ENCODE measurements around the gene TXNDC11.

TXNDC11 gene

GRCh38 chr16:11747949-11748403 lies 5.3 kb upstream of the TXNDC11 start:
- no peak for DNase-seq
- TF ChIP-seq, protein P1, sequence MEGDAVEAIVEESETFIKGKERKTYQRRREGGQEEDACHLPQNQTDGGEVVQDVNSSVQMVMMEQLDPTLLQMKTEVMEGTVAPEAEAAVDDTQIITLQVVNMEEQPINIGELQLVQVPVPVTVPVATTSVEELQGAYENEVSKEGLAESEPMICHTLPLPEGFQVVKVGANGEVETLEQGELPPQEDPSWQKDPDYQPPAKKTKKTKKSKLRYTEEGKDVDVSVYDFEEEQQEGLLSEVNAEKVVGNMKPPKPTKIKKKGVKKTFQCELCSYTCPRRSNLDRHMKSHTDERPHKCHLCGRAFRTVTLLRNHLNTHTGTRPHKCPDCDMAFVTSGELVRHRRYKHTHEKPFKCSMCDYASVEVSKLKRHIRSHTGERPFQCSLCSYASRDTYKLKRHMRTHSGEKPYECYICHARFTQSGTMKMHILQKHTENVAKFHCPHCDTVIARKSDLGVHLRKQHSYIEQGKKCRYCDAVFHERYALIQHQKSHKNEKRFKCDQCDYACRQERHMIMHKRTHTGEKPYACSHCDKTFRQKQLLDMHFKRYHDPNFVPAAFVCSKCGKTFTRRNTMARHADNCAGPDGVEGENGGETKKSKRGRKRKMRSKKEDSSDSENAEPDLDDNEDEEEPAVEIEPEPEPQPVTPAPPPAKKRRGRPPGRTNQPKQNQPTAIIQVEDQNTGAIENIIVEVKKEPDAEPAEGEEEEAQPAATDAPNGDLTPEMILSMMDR (IDR thresholded peaks at IDR 0.05; ENCODE audit: low read depth, low read length, missing control alignments) = no peak
- H3K4me3 ChIP-seq (ENCODE audit: low read depth, low read length) = no peak overlapping the region
- peaks cover 33% of the 10 kb centered on the region for H3K36me3 ChIP-seq (replicated peaks)
- in situ Hi-C loops (cut with HindIII; ENCODE audit: low pct_ligation_motif_present, low sequenced_read_pairs) = no loop called here
- H3K27me3 ChIP-seq (replicated peaks) = no peaks in the 10 kb centered on the region
- no peak overlapping the region for H3K27ac ChIP-seq

- H3K27me3 ChIP-seq (replicated peaks) = no peaks in the 10 kb centered on the region
- peaks cover 5% of the 10 kb centered on the region for H3K36me3 ChIP-seq (replicated peaks)
- no peak overlapping the region for H3K27ac ChIP-seq
- TF ChIP-seq, protein P1 (IDR thresholded peaks at IDR 0.05; ENCODE audit: low read depth, low read length, missing control alignments) = no peak
- in situ Hi-C loops (cut with HindIII; ENCODE audit: low pct_ligation_motif_present, low sequenced_read_pairs) = no loop called here
- H3K4me3 ChIP-seq (ENCODE audit: low read depth, low read length) = no peak overlapping the region
- DNase-seq = no peak
Observed at GRCh38 chr16:11744075-11744470, 1.4 kb upstream of the TXNDC11 start.

GRCh38 chr16:11743308-11744074 lies 834 bp upstream of the TXNDC11 start:
- Histone ChIP-seq H3K36me3 (replicated peaks) (no peaks in the 10 kb centered on the region), H3K4me3 (ENCODE audit: low read depth, low read length) (peak overlapping the region; percentile 72), H3K27ac (peak overlapping the region; percentile 86), H3K27me3 (replicated peaks) (no peaks in the 10 kb centered on the region)
- in situ Hi-C loops (cut with HindIII; ENCODE audit: low pct_ligation_motif_present, low sequenced_read_pairs) = no loop called here
- DNase-seq = peak; percentile 52
- TF ChIP-seq, protein P1 (IDR thresholded peaks at IDR 0.05; ENCODE audit: low read depth, low read length, missing control alignments) = no peak

- TF ChIP-seq, protein P1 (IDR thresholded peaks at IDR 0.05; ENCODE audit: low read depth, low read length, missing control alignments) = no peak
- no peaks in the 10 kb centered on the region for H3K36me3 ChIP-seq (replicated peaks)
- H3K27ac ChIP-seq = peak overlapping the region; percentile 86
- DNase-seq = no peak
- H3K4me3 ChIP-seq (ENCODE audit: low read depth, low read length) = peak overlapping the region; percentile 72
- in situ Hi-C loops (cut with HindIII; ENCODE audit: low pct_ligation_motif_present, low sequenced_read_pairs) = no loop called here
- no peaks in the 10 kb centered on the region for H3K27me3 ChIP-seq (replicated peaks)
Observed at GRCh38 chr16:11742093-11742535, 543 bp downstream of the TXNDC11 start.

DNA sequence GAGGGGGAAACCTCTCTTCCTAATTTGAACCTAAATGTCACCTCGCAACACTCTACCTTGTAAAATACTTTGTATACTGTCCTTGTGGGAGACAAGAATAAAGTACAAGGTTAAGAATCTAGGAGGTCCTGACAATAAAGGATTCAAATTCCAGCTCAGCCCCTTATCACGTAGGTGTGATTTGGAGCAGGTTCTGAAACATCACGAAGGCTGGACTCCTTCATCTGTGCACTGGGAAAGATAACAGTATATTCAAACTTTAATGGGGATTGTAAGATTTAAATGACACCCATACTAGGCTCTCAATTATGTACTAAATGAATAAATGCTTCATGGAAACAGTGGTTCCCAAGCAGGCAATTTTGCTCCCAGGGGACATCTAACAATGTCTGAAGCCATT lies 2.1 kb downstream of the TXNDC11 start:
- no peak for DNase-seq
- Histone ChIP-seq H3K27me3 (replicated peaks) (no peaks in the 10 kb centered on the region), H3K4me3 (ENCODE audit: low read depth, low read length) (peak overlapping the region; percentile 16), H3K27ac (no peak overlapping the region), H3K36me3 (replicated peaks) (peaks cover 14% of the 10 kb centered on the region)
- in situ Hi-C loops (cut with HindIII; ENCODE audit: low pct_ligation_motif_present, low sequenced_read_pairs) = no loop called here
- TF ChIP-seq, protein P1 (IDR thresholded peaks at IDR 0.05; ENCODE audit: low read depth, low read length, missing control alignments) = no peak

All from brain microvascular endothelial cell (primary cell).